H9 (cell line): ENCODE measurements around the gene INSC. TPM values are rescaled to one million over a fixed set of nuclear protein-coding genes. Genes with fewer than 3 reads are reported as not detected.

Experiments
- DNase-seq: peaks from one replicate; pipeline ENCODE4 v3.0.0-alpha.2; 2017
- H2AFZ ChIP-seq: one replicate; pipeline ENCODE4 v1.6.1; 2013; ENCODE audit warnings: mild to moderate bottlenecking, low read length, control low read depth, moderate library complexity
- H2AK5ac ChIP-seq: 2 replicates; pipeline ENCODE4 v1.6.1; 2013; ENCODE audit warnings: low read length, control low read depth, mixed read lengths; ENCODE audit not compliant: insufficient read length
- H2BK120ac ChIP-seq: one replicate; pipeline ENCODE4 v1.6.1; 2013; ENCODE audit warnings: low read depth, mild to moderate bottlenecking, low read length, control low read depth, inconsistent platforms; ENCODE audit not compliant: poor library complexity, severe bottlenecking
- H2BK12ac ChIP-seq: 2 replicates; pipeline ENCODE4 v1.6.1; 2013; ENCODE audit warnings: low read length, control low read depth, mixed read lengths, low read depth; ENCODE audit not compliant: insufficient read length
- H2BK15ac ChIP-seq: 2 replicates; pipeline ENCODE4 v1.6.1; 2013; ENCODE audit warnings: low read depth, low read length, control low read depth
- H2BK20ac ChIP-seq: one replicate; pipeline ENCODE4 v1.6.1; 2013; ENCODE audit warnings: low read depth, mild to moderate bottlenecking, low read length, control low read depth, inconsistent platforms; ENCODE audit not compliant: poor library complexity, severe bottlenecking
- H2BK5ac ChIP-seq: 2 replicates; pipeline ENCODE4 v1.6.1; 2013; ENCODE audit warnings: low read length, control low read depth, mixed read lengths; ENCODE audit not compliant: insufficient read length
- H3K14ac ChIP-seq: 2 replicates; pipeline ENCODE4 v1.6.1; 2013; ENCODE audit warnings: low read length, control low read depth; ENCODE audit not compliant: insufficient read depth
- H3K18ac ChIP-seq: 2 replicates; pipeline ENCODE4 v1.6.1; 2013; ENCODE audit warnings: low read depth, mild to moderate bottlenecking, mixed read lengths, low read length, control low read depth; ENCODE audit not compliant: insufficient read length
- H3K23ac ChIP-seq: 2 replicates; pipeline ENCODE4 v1.6.1; 2013; ENCODE audit warnings: low read length, control low read depth, mixed read lengths, low read depth; ENCODE audit not compliant: insufficient read length
- H3K23me2 ChIP-seq: 2 replicates; pipeline ENCODE4 v1.6.1; 2013; ENCODE audit warnings: low read depth, mild to moderate bottlenecking, mixed read lengths, low read length, control low read depth; ENCODE audit not compliant: insufficient read length, poor library complexity, severe bottlenecking
- H3K27ac ChIP-seq: 2 replicates; pipeline ENCODE4 v1.5.1; 2013; ENCODE audit warnings: low read length, control low read depth, mixed read lengths, low read depth; ENCODE audit not compliant: insufficient read length
- H3K27me3 ChIP-seq: 2 replicates; pipeline ENCODE4 v1.6.1; 2013; ENCODE audit warnings: low read length, control low read depth, inconsistent platforms; ENCODE audit not compliant: insufficient read depth
- H3K4ac ChIP-seq: 2 replicates; pipeline ENCODE4 v1.6.1; 2013; ENCODE audit warnings: low read depth, mild to moderate bottlenecking, control low read depth, inconsistent platforms, low read length, moderate library complexity
- H3K4me1 ChIP-seq: 2 replicates; pipeline ENCODE4 v1.6.1; 2013; ENCODE audit warnings: low read length, control low read depth, inconsistent platforms; ENCODE audit not compliant: insufficient read depth
- H3K4me2 ChIP-seq: 2 replicates; pipeline ENCODE4 v1.6.1; 2013; ENCODE audit warnings: low read length, control low read depth, mixed read lengths; ENCODE audit not compliant: insufficient read length, insufficient read depth
- H3K56ac ChIP-seq: 2 replicates; pipeline ENCODE4 v1.6.1; 2013; ENCODE audit warnings: low read depth, mild to moderate bottlenecking, mixed read lengths, low read length, control low read depth; ENCODE audit not compliant: insufficient read length
- H3K79me1 ChIP-seq: 2 replicates; pipeline ENCODE4 v1.6.1; 2013; ENCODE audit warnings: low read depth, mild to moderate bottlenecking, moderate library complexity, low read length, control low read depth, inconsistent platforms; ENCODE audit not compliant: insufficient read depth, poor library complexity, severe bottlenecking
- H3K79me2 ChIP-seq: 2 replicates; pipeline ENCODE4 v1.6.1; 2013; ENCODE audit warnings: low read length, control low read depth, inconsistent platforms; ENCODE audit not compliant: insufficient read depth
- H3K9ac ChIP-seq: 2 replicates; pipeline ENCODE4 v1.6.1; 2013; ENCODE audit warnings: low read length, control low read depth, mixed read lengths; ENCODE audit not compliant: insufficient read length; ENCODE audit errors: extremely low read depth
- H3K9me3 ChIP-seq: one replicate; pipeline ENCODE4 v1.6.1; 2013; ENCODE audit warnings: low read depth, low read length, inconsistent platforms; ENCODE audit not compliant: control insufficient read depth
- H3T11ph ChIP-seq: one replicate; pipeline ENCODE4 v1.6.1; 2013; ENCODE audit warnings: mild to moderate bottlenecking, low read length, control low read depth, inconsistent platforms
- H4K20me1 ChIP-seq: one replicate; pipeline ENCODE4 v1.6.1; 2013; ENCODE audit not compliant: control insufficient read depth, insufficient read length, insufficient read depth
- H4K5ac ChIP-seq: 2 replicates; pipeline ENCODE4 v1.6.1; 2013; ENCODE audit warnings: low read depth, mild to moderate bottlenecking, mixed read lengths, low read length, control low read depth; ENCODE audit not compliant: insufficient read length
- H4K8ac ChIP-seq: replicated peaks from 2 replicates; pipeline ENCODE4 v1.6.1; 2013; ENCODE audit warnings: low read length, control low read depth, mixed read lengths, low read depth; ENCODE audit not compliant: insufficient read length
- H4K91ac ChIP-seq: 2 replicates; pipeline ENCODE4 v1.6.1; 2013; ENCODE audit warnings: low read depth, mild to moderate bottlenecking, moderate library complexity, mixed read lengths, low read length, control low read depth; ENCODE audit not compliant: insufficient read length
- H3K27ac Mint-ChIP-seq, 3 experiments: 2 replicates in 2 of 3; 3 replicates in 1 of 3; pipeline ENCODE4 v1.8.0; 2020 to 2021; ENCODE audit warnings: mixed read lengths in 3 of 3, mild to moderate bottlenecking in 1 of 3, moderate library complexity in 1 of 3
- H3K27me3 Mint-ChIP-seq: 2 replicates; pipeline ENCODE4 v1.8.0; 2021; ENCODE audit warnings: low read depth, mild to moderate bottlenecking, moderate library complexity, mixed read lengths
- H3K36me3 Mint-ChIP-seq, 3 experiments: 2 replicates in 2 of 3; 3 replicates in 1 of 3; pipeline ENCODE4 v1.8.0; 2020 to 2021; ENCODE audit warnings: low read depth in 3 of 3, mixed read lengths in 3 of 3; ENCODE audit not compliant: insufficient read depth in 1 of 3
- H3K4me1 Mint-ChIP-seq, 2 experiments: 2 replicates each; pipeline ENCODE4 v1.8.0; 2020; ENCODE audit warnings: mixed read lengths in 2 of 2
- H3K4me3 Mint-ChIP-seq, 2 experiments: 2 replicates in 1 of 2; 3 replicates in 1 of 2; pipeline ENCODE4 v1.8.0; 2020 to 2021; ENCODE audit warnings: mild to moderate bottlenecking in 2 of 2, mixed read lengths in 2 of 2, moderate library complexity in 1 of 2
- H3K9me3 Mint-ChIP-seq, 2 experiments: 2 replicates in 1 of 2; 3 replicates in 1 of 2; pipeline ENCODE4 v1.8.0; 2020; ENCODE audit warnings: mild to moderate bottlenecking in 2 of 2, mixed read lengths in 2 of 2, moderate library complexity in 1 of 2
- WGBS: extraction: QIAGEN DNeasy Blood & Tissue Kit; methylation state at CpG from one replicate; pipeline ENCODE4 v1.1.7; 2013; ENCODE audit warnings: missing lambda C conversion rate, low lambda C conversion rate, mixed read lengths; ENCODE audit not compliant: insufficient read length; ENCODE audit errors: extremely low coverage; 5-methylcytosine and 5-hydroxymethylcytosine counted together
- total RNA-seq: library from RNA; stranded (reverse); gene quantifications from 2 replicates; pipeline ENCODE4 v1.2.1, GENCODE V29; 2021
- TF ChIP-seq, protein P1 (sequence below): fragments of 200-600 bp; sonication (generic); conservative IDR thresholded peaks from 3 replicates; pipeline ENCODE4 v1.8.0; 2021; ENCODE audit warnings: antibody characterized with exemption, mild to moderate bottlenecking

Gene INSC
- total RNA-seq, 1 experiment from 2014 or later: not detected

DNA sequence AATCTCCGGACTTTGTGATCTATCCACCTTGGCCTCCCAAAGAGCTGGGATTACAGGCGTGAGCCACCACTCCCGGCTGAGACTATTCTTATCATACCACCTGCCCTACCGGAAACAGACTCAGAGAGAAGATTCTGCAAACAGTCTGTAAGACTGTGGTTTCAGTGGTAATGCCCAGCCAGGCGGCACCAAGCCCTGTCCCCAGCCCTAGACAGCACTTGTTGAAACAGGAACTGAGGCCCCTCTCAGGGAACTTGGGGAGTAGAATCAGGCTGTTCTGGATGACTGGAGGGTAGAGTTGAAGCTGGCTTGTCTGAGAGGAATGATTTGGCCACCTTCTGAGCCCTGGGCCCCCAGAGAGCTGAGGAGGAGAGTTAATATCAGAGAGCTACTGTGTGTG lies 1.3 kb upstream of the INSC start:
- Histone ChIP-seq H4K20me1 (no peaks in the 10 kb centered on the region), H3K56ac (no peak overlapping the region), H4K5ac (no peak overlapping the region), H2BK120ac (no peak overlapping the region), H3K9me3 (no peaks in the 10 kb centered on the region), H2BK12ac (no peak overlapping the region), H2BK5ac (no peak overlapping the region), H3K79me2 (no peaks in the 10 kb centered on the region), H3K4ac (no peak overlapping the region), H4K91ac (no peak overlapping the region), H3K27ac (no peak overlapping the region), H3K23ac (no peak overlapping the region), H3K4me2 (no peak overlapping the region), H3K79me1 (no peaks in the 10 kb centered on the region), H2BK20ac (no peak overlapping the region), H4K8ac (no peak overlapping the region), H3K14ac (no peak overlapping the region), H2AFZ (no peak overlapping the region), H3K4me1 (no peaks in the 10 kb centered on the region), H3K23me2 (peaks cover 5% of the 10 kb centered on the region), H2AK5ac (no peak overlapping the region), H3T11ph (no peak overlapping the region), H2BK15ac (no peak overlapping the region), H3K18ac (no peak overlapping the region), H3K9ac (no peak overlapping the region), H3K27me3 (peaks cover 10% of the 10 kb centered on the region; the same call in 1 of the 2 replicates)
- Mint-ChIP-seq H3K36me3 (no peaks in the 10 kb centered on the region), H3K4me3 (0 out of 5 replicates have a peak overlapping the region, but pooled peaks of 1 of the 2 experiments have one; percentile 7), H3K27me3 (peaks cover 62% of the 10 kb centered on the region), H3K4me1 (peaks cover 7 to 13% of the 10 kb centered on the region in 2 experiments), H3K9me3 (no peaks in the 10 kb centered on the region), H3K27ac (no peak overlapping the region)
- no peak for DNase-seq
- no CpG with 5 or more reads among the region's 5 CpGs for WGBS
- TF ChIP-seq, protein P1, sequence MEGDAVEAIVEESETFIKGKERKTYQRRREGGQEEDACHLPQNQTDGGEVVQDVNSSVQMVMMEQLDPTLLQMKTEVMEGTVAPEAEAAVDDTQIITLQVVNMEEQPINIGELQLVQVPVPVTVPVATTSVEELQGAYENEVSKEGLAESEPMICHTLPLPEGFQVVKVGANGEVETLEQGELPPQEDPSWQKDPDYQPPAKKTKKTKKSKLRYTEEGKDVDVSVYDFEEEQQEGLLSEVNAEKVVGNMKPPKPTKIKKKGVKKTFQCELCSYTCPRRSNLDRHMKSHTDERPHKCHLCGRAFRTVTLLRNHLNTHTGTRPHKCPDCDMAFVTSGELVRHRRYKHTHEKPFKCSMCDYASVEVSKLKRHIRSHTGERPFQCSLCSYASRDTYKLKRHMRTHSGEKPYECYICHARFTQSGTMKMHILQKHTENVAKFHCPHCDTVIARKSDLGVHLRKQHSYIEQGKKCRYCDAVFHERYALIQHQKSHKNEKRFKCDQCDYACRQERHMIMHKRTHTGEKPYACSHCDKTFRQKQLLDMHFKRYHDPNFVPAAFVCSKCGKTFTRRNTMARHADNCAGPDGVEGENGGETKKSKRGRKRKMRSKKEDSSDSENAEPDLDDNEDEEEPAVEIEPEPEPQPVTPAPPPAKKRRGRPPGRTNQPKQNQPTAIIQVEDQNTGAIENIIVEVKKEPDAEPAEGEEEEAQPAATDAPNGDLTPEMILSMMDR: no peak
